GM12874 (cell line): Measurements from ENCODE around the gene NFATC2IP.

Experiments
- TF ChIP-seq, protein P1 (sequence below): IDR thresholded peaks from 2 replicates; pipeline ENCODE4 v1.5.1; 2011; ENCODE audit warnings: low read depth, mild to moderate bottlenecking, control low read depth, low read length, moderate library complexity; ENCODE audit not compliant: insufficient read depth

The NFATC2IP gene

DNA sequence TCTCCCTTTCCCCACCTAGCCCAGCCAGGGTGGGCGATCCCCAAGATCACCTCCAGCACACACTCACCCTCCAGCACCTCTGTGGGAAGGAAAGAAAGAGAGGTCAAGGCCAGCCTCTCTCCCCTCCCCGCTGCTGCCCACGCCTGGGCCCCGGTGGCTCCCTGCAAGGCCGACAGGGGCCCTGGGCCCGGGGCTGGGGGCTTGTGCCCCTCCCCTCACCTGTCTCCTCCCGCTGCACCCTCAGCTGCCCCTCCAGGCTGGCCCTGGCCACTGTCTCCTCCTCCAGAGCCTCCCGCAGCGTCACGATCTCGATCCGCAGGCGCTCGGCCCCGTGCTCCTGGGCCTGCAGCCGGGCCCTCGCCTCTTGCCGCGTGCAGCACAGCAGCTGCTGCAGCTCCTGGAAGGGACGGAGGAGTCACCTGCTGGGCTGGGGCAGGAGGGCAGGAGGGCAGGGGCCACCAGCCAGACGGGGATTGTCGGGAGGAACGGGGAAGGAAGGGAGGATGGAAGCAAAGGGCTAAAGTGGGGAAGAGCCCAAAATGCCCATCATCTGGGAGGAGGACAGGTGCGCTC, 44.9 kb upstream of the NFATC2IP start:
- TF ChIP-seq, protein P1, sequence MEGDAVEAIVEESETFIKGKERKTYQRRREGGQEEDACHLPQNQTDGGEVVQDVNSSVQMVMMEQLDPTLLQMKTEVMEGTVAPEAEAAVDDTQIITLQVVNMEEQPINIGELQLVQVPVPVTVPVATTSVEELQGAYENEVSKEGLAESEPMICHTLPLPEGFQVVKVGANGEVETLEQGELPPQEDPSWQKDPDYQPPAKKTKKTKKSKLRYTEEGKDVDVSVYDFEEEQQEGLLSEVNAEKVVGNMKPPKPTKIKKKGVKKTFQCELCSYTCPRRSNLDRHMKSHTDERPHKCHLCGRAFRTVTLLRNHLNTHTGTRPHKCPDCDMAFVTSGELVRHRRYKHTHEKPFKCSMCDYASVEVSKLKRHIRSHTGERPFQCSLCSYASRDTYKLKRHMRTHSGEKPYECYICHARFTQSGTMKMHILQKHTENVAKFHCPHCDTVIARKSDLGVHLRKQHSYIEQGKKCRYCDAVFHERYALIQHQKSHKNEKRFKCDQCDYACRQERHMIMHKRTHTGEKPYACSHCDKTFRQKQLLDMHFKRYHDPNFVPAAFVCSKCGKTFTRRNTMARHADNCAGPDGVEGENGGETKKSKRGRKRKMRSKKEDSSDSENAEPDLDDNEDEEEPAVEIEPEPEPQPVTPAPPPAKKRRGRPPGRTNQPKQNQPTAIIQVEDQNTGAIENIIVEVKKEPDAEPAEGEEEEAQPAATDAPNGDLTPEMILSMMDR = no peak

DNA sequence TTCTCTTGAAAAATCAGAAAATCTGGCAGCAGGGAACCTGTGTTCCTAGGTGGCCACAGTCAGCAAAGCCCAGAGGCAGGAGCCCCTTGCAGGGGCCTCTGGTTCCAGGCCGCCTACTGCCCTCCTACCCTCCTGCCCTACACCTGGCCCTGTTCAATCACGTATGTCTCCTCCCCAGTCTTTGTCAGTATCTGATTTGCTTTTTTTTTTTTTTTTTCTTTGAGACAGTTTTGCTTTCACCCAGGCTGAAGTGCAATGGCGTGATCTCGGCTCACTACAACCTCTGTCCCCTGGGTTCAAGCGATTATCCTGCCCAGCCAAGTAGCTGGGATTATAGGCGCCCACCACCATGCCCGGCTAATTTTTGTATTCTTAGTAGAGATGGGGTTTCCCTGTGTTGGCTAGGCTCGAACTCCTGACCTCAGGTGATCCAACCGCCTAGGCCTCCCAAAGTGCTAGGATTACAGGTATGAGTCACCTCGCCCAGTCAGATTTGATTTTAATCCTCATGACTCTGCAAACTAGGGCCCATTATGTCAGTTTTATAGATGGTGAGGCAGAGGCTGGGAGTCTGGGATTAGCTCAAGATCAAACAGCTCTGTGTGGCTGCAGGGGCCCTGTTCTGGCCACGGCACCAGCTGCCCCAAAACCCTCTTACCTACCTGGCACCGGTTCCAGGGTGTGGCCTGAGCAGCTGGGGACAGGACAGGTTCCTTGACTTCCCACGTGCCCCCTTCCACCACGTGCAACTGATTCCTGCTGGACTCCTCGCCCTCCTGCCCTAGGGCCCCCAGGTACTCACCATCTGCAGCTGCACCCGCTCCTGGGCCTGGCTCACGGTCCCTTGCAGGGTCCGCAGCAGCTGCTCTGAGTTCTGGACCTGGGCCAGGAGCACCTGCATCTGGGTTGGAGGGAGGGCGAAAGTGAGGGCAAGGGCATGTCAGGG, 40.4 kb upstream of the NFATC2IP start:
- TF ChIP-seq, protein P1 = no peak

DNA sequence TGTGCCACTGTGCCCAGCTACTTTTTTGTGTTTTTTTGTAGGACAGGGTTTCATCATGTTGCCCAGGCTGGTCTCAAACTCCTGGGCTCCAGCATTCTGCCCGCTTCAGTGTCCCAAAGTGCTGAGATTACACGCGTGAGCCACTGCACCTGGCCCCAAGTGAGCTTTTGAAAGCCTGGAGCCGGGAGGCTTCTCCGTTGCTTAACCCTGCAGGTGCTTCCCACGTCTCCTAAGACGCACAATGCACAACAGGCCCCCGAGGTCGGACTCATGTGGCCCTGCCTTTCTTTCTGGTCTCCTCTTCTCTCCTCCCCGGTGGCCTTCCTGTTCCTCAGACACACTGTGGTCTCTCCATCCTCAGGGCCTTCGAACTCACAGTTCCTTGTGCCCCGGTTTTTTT, 38.2 kb upstream of the NFATC2IP start:
- TF ChIP-seq, protein P1 = no peak

DNA sequence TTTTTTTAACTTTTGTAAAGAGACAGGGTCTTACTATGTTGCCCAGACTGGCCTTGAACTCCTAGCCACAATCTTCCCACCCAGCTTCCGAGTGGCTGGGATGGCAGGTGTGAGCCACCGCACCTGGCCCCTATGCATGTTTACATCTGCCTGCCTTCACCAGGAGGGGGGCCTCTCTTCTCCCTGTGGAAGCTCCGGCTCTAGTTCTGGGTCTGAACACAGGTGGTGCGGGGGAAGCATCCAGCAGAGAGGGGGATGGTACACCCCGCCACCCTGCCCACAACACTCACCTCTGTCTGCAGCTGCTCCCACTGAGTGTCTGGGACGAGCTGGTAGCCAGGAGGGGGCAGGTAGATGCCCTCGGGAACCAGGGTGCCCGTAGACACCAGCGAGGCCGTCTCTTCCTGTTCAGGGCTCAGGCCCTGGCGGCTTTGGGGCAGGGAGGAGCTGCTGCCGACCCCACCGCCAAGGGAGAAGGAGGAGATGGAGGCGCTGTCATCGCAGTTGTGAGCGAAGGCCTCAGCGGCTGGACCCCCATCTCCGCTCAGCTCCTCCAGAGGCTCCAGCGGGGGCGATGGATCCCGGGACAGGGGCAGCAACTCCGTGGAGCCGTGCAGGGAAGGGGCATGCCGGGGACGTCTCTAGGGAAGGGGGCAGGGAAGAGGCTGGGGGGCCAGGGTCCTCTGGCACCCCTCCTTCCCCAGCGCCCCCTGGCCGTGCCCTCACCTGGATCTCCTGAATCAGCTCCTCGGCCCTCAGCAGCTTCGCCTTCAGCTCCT, 36.6 kb upstream of the NFATC2IP start:
- TF ChIP-seq, protein P1 = no peak

DNA sequence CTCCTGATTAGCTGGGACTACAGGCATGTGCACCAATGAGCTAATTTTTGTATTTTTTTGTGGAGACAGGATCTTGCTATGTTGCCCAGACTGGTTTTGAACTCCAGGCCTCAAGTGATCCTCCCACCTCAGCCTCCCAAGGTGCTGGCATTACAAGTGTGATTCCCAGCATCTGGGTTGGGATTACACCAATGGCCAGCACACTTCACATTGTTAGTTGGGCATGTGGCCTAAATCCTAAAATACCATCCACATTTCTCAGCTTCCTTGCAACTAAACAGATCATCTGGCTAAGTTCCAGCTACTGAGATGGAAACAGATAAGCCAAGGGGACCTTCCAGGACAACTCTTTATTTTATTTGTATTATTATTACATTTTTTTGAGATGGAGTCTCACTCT, 35.6 kb upstream of the NFATC2IP start:
- TF ChIP-seq, protein P1 = no peak

DNA sequence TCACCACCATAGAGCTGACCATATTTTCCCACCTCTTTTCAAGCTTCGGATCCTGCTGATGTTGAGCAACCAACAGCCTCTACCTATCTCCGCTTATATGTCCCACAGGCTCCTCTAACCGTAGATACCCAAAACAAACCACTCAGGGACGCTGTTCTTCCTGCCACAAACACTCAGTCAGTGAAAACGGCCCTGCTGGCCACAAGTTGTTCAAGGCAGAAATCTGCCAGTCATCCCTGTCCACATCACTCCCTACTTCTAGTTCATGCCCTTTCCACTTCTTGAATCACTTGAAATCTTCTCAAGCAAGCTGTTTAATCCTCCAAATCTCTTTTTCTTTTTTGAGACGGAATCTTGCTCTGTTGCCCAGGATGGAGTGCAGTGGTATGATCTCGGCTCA, 33.6 kb upstream of the NFATC2IP start:
- TF ChIP-seq, protein P1 = no peak

DNA sequence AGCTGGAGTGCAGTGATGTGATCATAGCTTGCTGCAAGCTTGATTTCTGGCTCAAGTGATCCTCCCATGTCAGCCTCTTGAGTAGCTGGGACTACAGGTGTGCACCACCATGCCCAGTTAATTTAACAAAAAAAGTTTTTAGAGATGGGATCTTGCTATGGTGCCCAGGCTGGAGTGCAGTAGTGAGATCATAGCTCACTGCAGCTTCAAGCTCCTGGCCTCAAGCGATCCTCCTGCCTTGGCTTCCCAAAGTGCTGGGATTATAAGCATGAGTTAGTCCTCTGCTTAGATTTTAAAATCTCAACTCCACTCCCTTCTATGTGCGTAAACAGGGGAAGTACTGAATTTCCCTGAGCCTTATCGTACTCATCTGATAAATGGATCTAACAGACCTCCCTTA, 32.0 kb upstream of the NFATC2IP start:
- TF ChIP-seq, protein P1 = no peak
